CD8-positive, alpha-beta memory T cell (primary cell): Measurements from ENCODE around the gene ATP1B3. TPM values are rescaled to one million over a fixed set of nuclear protein-coding genes. Genes with fewer than 3 reads are reported as not detected.

ENCODE experiments used
- CTCF ChIA-PET: fragments of 350-600 bp; sonication (Branson Sonifier 250); formaldehyde crosslinking; loops from one replicate; lab custom pipeline; 2021; ENCODE audit warnings: antibody characterized with exemption; lab: Charles Lee
- POLR2A ChIA-PET: fragments of 350-600 bp; sonication (Branson Sonifier 250); formaldehyde crosslinking; loops from one replicate; lab custom pipeline; 2021; ENCODE audit warnings: antibody characterized with exemption; lab: Charles Lee
- DNase-seq, 5 donors: peaks; one replicate each; pipeline versions ENCODE4 v3.0.0 to v3.0.0-alpha.2; 2020 to 2022; ENCODE audit warnings: mixed read lengths in 1 of 5
- H3K27ac ChIP-seq: one replicate; pipeline ENCODE4 v1.7.0; 2013; ENCODE audit warnings: low read depth, mild to moderate bottlenecking, low read length, moderate library complexity
- H3K27me3 ChIP-seq: 2 replicates; pipeline ENCODE4 v1.7.0; 2013; ENCODE audit warnings: low read length, mild to moderate bottlenecking; ENCODE audit not compliant: insufficient read depth, poor library complexity, severe bottlenecking
- H3K36me3 ChIP-seq: 2 replicates; pipeline ENCODE4 v1.7.0; 2013; ENCODE audit warnings: mild to moderate bottlenecking, low read length, moderate library complexity; ENCODE audit not compliant: insufficient read depth
- H3K4me1 ChIP-seq: 2 replicates; pipeline ENCODE4 v1.7.0; 2013; ENCODE audit warnings: mild to moderate bottlenecking, low read length, moderate library complexity; ENCODE audit not compliant: insufficient read depth
- H3K4me3 ChIP-seq: 2 replicates; pipeline ENCODE4 v1.7.0; 2013; ENCODE audit warnings: mild to moderate bottlenecking, low read length
- H3K9me3 ChIP-seq: 2 replicates; pipeline ENCODE4 v1.7.0; 2013; ENCODE audit warnings: mild to moderate bottlenecking, low read length
- H3K27ac Mint-ChIP-seq, 8 donors: one replicate each; pipeline ENCODE4 v1.8.0; 2020 to 2021; ENCODE audit warnings: mixed read lengths in 8 of 8, mild to moderate bottlenecking in 6 of 8, inconsistent platforms in 3 of 8, moderate library complexity in 3 of 8
- H3K27me3 Mint-ChIP-seq, 2 donors: one replicate each; pipeline ENCODE4 v1.8.0; 2020 to 2021; ENCODE audit warnings: mixed read lengths in 2 of 2, mild to moderate bottlenecking in 1 of 2, moderate library complexity in 1 of 2
- H3K36me3 Mint-ChIP-seq, 3 donors: one replicate each; pipeline ENCODE4 v1.8.0; 2020 to 2021; ENCODE audit warnings: mixed read lengths in 3 of 3, inconsistent platforms in 1 of 3, mild to moderate bottlenecking in 1 of 3
- H3K4me1 Mint-ChIP-seq, 3 donors: one replicate each; pipeline ENCODE4 v1.8.0; 2020 to 2021; ENCODE audit warnings: mixed read lengths in 3 of 3, inconsistent platforms in 1 of 3, mild to moderate bottlenecking in 1 of 3
- H3K4me3 Mint-ChIP-seq, 7 donors: one replicate each; pipeline ENCODE4 v1.8.0; 2020 to 2021; ENCODE audit warnings: mixed read lengths in 7 of 7, mild to moderate bottlenecking in 6 of 7, moderate library complexity in 4 of 7, inconsistent platforms in 2 of 7
- H3K9me3 Mint-ChIP-seq, 5 donors: one replicate each; pipeline ENCODE4 v1.8.0; 2020 to 2022; ENCODE audit warnings: mixed read lengths in 5 of 5, mild to moderate bottlenecking in 3 of 5, moderate library complexity in 2 of 5, inconsistent platforms in 1 of 5
- polyA plus RNA-seq: library from polyadenylated mRNA; unstranded; fragments of 300-500 nt; fragmentation: Illumina TruSeq; gene quantifications from one replicate; pipeline ENCODE4 v1.2.3, GENCODE V29; 2021
- total RNA-seq, 2 experiments: library from RNA; stranded (reverse); gene quantifications; one replicate each; pipeline ENCODE4 v1.2.3, GENCODE V29; 2021

The ATP1B3 gene
- total and polyA plus RNA-seq, 3 experiments from 2014 or later, result 133 to 234 (median 230) TPM

DNA sequence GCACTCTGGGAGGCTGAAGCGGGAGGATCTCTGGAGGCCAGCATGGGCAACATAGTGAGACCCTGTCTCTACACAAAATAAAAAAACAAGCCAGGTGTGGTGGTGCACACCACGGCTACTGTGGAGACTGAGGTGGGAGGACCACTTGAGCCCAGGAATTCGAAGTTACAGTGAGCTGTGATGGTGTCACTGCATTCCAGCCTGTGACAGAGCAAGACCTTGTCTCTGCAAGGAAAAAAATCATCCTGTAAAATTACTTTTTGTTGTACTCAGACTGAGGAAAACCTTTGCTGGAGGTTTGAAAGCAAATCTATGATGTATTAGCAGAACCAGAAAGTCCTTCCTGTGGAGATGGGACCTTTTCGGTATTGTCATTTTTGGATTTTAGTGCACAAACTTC, 63.3 kb downstream of the ATP1B3 start:
- CTCF ChIA-PET, result no interaction called here
- POLR2A ChIA-PET, result no interaction called here

DNA sequence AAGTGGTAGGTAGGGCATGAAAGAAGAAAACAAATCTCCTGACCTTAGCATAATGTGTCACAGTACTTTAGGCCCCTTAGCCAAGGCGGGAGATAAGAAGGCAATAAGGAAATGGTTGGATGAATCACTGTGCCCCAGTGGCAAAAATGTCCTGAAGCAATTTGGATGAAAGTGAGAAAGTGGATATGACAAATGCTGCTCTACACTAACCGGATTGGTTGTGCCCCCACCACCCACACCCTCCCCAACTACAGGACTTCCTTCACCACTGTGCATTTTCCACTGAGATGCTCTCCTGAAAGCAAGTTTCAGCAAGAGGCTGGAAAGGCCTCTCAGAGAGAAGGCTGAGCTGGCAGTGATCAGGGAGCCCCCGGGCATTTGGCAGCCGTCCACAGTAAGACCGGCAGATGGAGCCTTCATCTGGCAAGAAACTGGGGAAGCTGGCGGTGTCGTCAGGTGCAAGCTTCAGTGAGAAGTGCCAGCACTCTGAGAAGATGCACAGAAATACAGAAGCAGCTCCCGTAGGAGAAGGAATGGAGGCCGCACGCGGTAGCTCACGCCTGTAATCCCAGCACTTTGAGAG, 63.8 kb downstream of the ATP1B3 start:
- Mint-ChIP-seq H3K36me3 (no peaks in the 10 kb centered on the region), H3K9me3 (no peaks in the 10 kb centered on the region), H3K4me3 (no peak overlapping the region), H3K27me3 (no peaks in the 10 kb centered on the region), H3K4me1 (no peaks in the 10 kb centered on the region), H3K27ac (peak overlapping the region in 2 of 8 donors; percentile 27 to 38)
- Histone ChIP-seq H3K4me3 (no peak overlapping the region), H3K27me3 (no peaks in the 10 kb centered on the region), H3K27ac (no peak overlapping the region), H3K36me3 (no peaks in the 10 kb centered on the region), H3K9me3 (no peaks in the 10 kb centered on the region), H3K4me1 (no peaks in the 10 kb centered on the region)
- ChIA-PET CTCF (interaction anchor here (0.6 kb wide), 1 partner anchor 356 kb away, joined by 5 read pairs; no protein-coding TSS in a partner anchor), POLR2A (no interaction called here)
- no peak for DNase-seq

More for the DNA sequence above, 63.3 kb downstream of the ATP1B3 start:
- Histone ChIP-seq H3K4me3 (no peak overlapping the region), H3K36me3 (no peaks in the 10 kb centered on the region), H3K27ac (no peak overlapping the region), H3K27me3 (no peaks in the 10 kb centered on the region), H3K9me3 (no peaks in the 10 kb centered on the region), H3K4me1 (no peaks in the 10 kb centered on the region)
- no peak for DNase-seq
- no peak overlapping the region for H3K4me3 Mint-ChIP-seq
- no peaks in the 10 kb centered on the region for H3K4me1 Mint-ChIP-seq
- no peaks in the 10 kb centered on the region for H3K27me3 Mint-ChIP-seq
- no peak overlapping the region for H3K27ac Mint-ChIP-seq
- no peaks in the 10 kb centered on the region for H3K9me3 Mint-ChIP-seq
- H3K36me3 Mint-ChIP-seq, result no peaks in the 10 kb centered on the region

DNA sequence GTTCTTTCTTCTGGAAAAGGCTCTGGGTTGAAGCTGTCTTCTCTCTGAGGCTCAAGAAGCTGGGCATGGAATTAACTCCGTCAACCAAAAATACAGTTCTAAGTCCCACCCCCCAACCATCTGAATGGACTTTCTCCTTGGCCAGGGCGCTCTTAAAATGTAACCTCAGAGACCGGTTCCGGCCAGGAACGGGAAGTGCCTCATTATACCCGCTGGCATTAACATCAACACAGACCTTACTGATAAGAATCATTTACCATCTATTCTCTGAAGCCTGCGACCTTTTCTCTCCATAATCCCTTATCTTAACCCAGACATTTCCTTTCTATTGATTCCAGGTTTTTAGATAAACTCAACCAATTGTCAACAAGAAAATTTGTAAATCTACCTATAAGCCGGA, 64.7 kb downstream of the ATP1B3 start:
- Histone ChIP-seq H3K27me3 (no peaks in the 10 kb centered on the region), H3K36me3 (no peaks in the 10 kb centered on the region), H3K4me3 (no peak overlapping the region), H3K27ac (no peak overlapping the region), H3K9me3 (no peaks in the 10 kb centered on the region), H3K4me1 (no peaks in the 10 kb centered on the region)
- H3K36me3 Mint-ChIP-seq, result no peaks in the 10 kb centered on the region
- H3K4me1 Mint-ChIP-seq, result no peaks in the 10 kb centered on the region
- H3K27me3 Mint-ChIP-seq, result no peaks in the 10 kb centered on the region
- no peaks in the 10 kb centered on the region for H3K9me3 Mint-ChIP-seq
- CTCF ChIA-PET, result no interaction called here
- POLR2A ChIA-PET, result no interaction called here
- H3K4me3 Mint-ChIP-seq, result no peak overlapping the region
- no peak for DNase-seq
- H3K27ac Mint-ChIP-seq, result peak overlapping the region in 2 of 8 donors; percentile 1 to 24

DNA sequence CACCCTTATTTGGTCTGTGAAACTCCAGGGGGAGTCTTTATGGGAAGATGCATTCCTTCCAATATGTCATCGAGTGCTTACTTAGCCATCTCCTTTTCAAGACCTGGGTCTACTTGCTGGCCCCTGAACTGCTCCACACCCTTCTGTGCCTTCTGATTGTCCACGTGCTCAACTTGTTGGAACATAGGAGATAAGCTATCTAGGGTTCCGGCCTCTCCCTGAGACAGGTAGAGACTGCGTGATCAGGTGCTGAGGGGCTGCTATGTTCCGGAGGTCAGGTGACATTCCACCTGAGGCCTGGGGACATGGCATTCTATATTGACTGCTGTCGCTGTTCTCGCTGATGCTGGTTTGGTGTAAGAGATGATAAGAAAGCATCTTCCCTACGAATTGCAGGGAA, 65.6 kb downstream of the ATP1B3 start:
- no peak for DNase-seq
- H3K27me3 Mint-ChIP-seq, result no peaks in the 10 kb centered on the region
- H3K4me1 Mint-ChIP-seq, result no peaks in the 10 kb centered on the region
- H3K4me3 ChIP-seq, result no peak overlapping the region
- no peak overlapping the region for H3K27ac ChIP-seq
- H3K27me3 ChIP-seq, result no peaks in the 10 kb centered on the region
- POLR2A ChIA-PET, result no interaction called here
- H3K4me3 Mint-ChIP-seq, result no peak overlapping the region
- H3K27ac Mint-ChIP-seq, result peak overlapping the region in 1 of 8 donors; percentile 63
- no peaks in the 10 kb centered on the region for H3K36me3 Mint-ChIP-seq
- H3K36me3 ChIP-seq, result no peaks in the 10 kb centered on the region
- CTCF ChIA-PET, result no interaction called here
- H3K4me1 ChIP-seq, result no peaks in the 10 kb centered on the region
- H3K9me3 Mint-ChIP-seq, result no peaks in the 10 kb centered on the region
- H3K9me3 ChIP-seq, result no peaks in the 10 kb centered on the region

DNA sequence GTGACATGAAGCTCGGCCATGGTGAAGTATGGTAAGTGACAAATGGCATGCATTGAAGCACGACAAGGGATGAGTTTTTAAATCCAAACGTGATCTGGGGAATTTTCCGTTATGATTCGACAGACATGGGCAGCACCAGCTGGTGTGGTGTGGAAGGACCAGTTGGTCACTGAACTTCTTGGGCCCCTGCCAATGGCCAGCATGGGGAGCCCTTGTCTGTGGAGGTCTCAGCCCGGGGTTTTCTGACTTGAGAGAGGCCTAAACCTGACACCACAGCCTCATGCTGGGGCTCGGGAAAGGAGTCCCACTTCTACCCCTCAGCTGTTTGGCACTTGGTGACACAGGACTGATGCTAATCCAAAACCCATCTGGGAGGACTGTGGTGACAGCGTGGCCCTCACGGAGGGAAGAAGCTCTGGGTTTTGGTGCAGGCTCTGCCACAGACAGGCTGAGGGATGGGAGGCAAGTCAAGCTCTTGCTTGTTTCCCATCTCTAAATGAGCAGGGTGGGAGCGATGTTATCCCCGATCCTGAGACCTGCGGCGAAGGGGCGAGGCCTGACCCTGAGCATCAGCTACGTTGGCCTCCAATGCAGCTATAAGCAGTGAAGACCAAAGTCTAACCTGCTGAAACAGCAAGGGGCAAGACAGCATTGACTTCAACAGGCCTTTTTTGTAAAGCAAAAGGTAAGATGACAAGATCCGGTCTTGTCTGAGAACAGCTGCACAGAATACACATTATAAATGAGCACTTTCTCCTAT, 69.5 kb downstream of the ATP1B3 start:
- H3K27ac Mint-ChIP-seq, result no peak overlapping the region
- DNase-seq, result no peak
- peaks cover 0 to 3% (median 0%) of the 10 kb centered on the region in 3 donors for H3K36me3 Mint-ChIP-seq
- no peaks in the 10 kb centered on the region for H3K9me3 Mint-ChIP-seq
- no peak overlapping the region for H3K4me3 Mint-ChIP-seq
- ChIA-PET CTCF (no interaction called here), POLR2A (no interaction called here)
- no peaks in the 10 kb centered on the region for H3K4me1 Mint-ChIP-seq
- no peak overlapping the region for H3K4me3 ChIP-seq
- H3K9me3 ChIP-seq, result no peaks in the 10 kb centered on the region
- H3K27me3 Mint-ChIP-seq, result peaks cover 0 to 1% of the 10 kb centered on the region in 2 donors
- H3K27me3 ChIP-seq, result no peaks in the 10 kb centered on the region
- H3K36me3 ChIP-seq, result no peaks in the 10 kb centered on the region
- H3K27ac ChIP-seq, result no peak overlapping the region
- no peaks in the 10 kb centered on the region for H3K4me1 ChIP-seq

DNA sequence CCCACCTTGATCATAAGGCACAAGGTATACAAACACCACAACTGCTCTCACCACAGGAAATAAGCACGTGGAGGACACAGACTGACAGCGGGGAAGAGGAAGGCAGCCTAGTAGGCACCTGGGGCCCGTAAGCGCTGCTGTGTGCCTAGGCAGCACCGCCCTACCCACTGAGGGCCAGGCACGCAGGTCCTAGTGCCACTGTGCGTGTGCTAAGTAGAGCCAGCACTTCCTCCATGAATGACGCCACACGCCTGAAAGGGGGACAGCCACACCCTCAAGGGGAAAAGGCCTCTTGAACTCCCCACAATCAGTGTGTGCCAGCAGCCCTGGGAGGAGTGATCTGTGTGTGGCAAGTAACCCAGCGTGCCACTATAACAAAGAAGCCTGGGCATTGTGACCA, 73.0 kb downstream of the ATP1B3 start:
- Histone ChIP-seq H3K36me3 (peaks cover 7% of the 10 kb centered on the region), H3K4me1 (no peaks in the 10 kb centered on the region), H3K27ac (no peak overlapping the region), H3K4me3 (no peak overlapping the region), H3K27me3 (no peaks in the 10 kb centered on the region), H3K9me3 (no peaks in the 10 kb centered on the region)
- Mint-ChIP-seq H3K4me3 (no peak overlapping the region), H3K4me1 (no peaks in the 10 kb centered on the region), H3K27ac (no peak overlapping the region), H3K36me3 (peaks cover 9 to 16% (median 10%) of the 10 kb centered on the region in 3 donors), H3K9me3 (no peaks in the 10 kb centered on the region), H3K27me3 (peaks cover 0 to 1% of the 10 kb centered on the region in 2 donors)
- ChIA-PET CTCF (no interaction called here), POLR2A (interaction anchor here (0.7 kb wide), 1 partner anchor 9 kb away, joined by 3 read pairs; no protein-coding TSS in a partner anchor)
- DNase-seq, result no peak

DNA sequence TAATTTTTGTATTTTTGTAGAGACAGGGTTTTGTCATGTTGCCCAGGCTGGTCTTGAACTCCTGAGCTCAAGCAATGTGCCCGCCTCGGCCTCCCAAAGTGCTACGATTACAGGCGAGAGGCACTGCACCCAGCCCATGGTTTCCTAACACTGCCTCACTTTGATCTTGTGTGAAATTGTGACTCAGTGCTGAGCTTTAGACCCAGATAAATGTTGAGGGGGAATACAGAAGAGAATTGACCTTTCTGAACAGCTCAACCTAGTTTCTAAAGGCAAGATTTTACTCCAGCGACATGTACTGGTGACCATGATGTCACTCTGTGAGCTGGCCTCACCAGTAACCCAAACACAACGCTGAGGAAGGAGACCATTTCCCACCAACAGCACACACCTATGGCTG, 73.5 kb downstream of the ATP1B3 start:
- H3K27ac ChIP-seq, result no peak overlapping the region
- H3K36me3 ChIP-seq, result peaks cover 7% of the 10 kb centered on the region
- H3K9me3 Mint-ChIP-seq, result no peaks in the 10 kb centered on the region
- ChIA-PET POLR2A (no interaction called here), CTCF (no interaction called here)
- H3K4me1 Mint-ChIP-seq, result peaks cover 0 to under 1% (median under 1%) of the 10 kb centered on the region in 3 donors
- no peak for DNase-seq
- no peak overlapping the region for H3K27ac Mint-ChIP-seq
- H3K4me3 ChIP-seq, result no peak overlapping the region
- no peaks in the 10 kb centered on the region for H3K4me1 ChIP-seq
- H3K9me3 ChIP-seq, result no peaks in the 10 kb centered on the region
- H3K4me3 Mint-ChIP-seq, result no peak overlapping the region
- no peaks in the 10 kb centered on the region for H3K27me3 ChIP-seq
- peaks cover 0 to 1% of the 10 kb centered on the region in 2 donors for H3K27me3 Mint-ChIP-seq
- H3K36me3 Mint-ChIP-seq, result peaks cover 9 to 16% (median 11%) of the 10 kb centered on the region in 3 donors
